Neural progenitor cell (in vitro differentiated cells): ENCODE results near the gene MTA2. TPM values are rescaled to one million over a fixed set of nuclear protein-coding genes. Genes with fewer than 3 reads are reported as not detected.
A peak's percentile ranks its signal among the peaks of the same experiment; 100 is the strongest.

Experiments used
- DNase-seq: peaks from one replicate; pipeline ENCODE4 v3.0.0-alpha.2; 2016; ENCODE audit warnings: low spot score
- H2AFZ ChIP-seq: fragments of 200-600 bp; sonication (generic); replicated peaks from 2 replicates; pipeline ENCODE4 v1.6.1; 2016; ENCODE audit warnings: antibody characterized with exemption
- H3F3A ChIP-seq: fragments of 200-600 bp; sonication (generic); 2 replicates; pipeline ENCODE4 v1.6.1; 2016; ENCODE audit warnings: antibody characterized with exemption, low read depth
- H3K27ac ChIP-seq: fragments of 200-600 bp; sonication (generic); 2 replicates; pipeline ENCODE4 v1.5.1; 2016; ENCODE audit warnings: mild to moderate bottlenecking
- H3K27me3 ChIP-seq: fragments of 200-600 bp; sonication (generic); 2 replicates; pipeline ENCODE4 v1.6.1; 2016; ENCODE audit warnings: mild to moderate bottlenecking, moderate library complexity
- H3K36me3 ChIP-seq: fragments of 200-600 bp; sonication (generic); 2 replicates; pipeline ENCODE4 v1.5.1; 2016
- H3K4me1 ChIP-seq: fragments of 200-600 bp; sonication (generic); 2 replicates; pipeline ENCODE4 v1.6.1; 2016; ENCODE audit warnings: mixed run types
- H3K4me2 ChIP-seq: fragments of 200-600 bp; sonication (generic); 2 replicates; pipeline ENCODE4 v1.6.1; 2016
- H3K4me3 ChIP-seq: fragments of 200-600 bp; sonication (generic); 2 replicates; pipeline ENCODE4 v1.5.1; 2016
- H3K79me2 ChIP-seq: fragments of 200-600 bp; sonication (generic); 2 replicates; pipeline ENCODE4 v1.6.1; 2016; ENCODE audit warnings: low read depth
- H3K9ac ChIP-seq: fragments of 200-600 bp; sonication (generic); 2 replicates; pipeline ENCODE4 v1.6.1; 2016
- H3K9me3 ChIP-seq: fragments of 200-600 bp; sonication (generic); 2 replicates; pipeline ENCODE4 v1.5.1; 2016; ENCODE audit warnings: low read depth
- H4K20me1 ChIP-seq: fragments of 200-600 bp; sonication (generic); 2 replicates; pipeline ENCODE4 v1.6.1; 2016; ENCODE audit warnings: low read depth
- H3K27ac Mint-ChIP-seq: 3 replicates; pipeline ENCODE4 v1.8.0; 2021; ENCODE audit warnings: mixed read lengths
- H3K27me3 Mint-ChIP-seq: 2 replicates; pipeline ENCODE4 v1.8.0; 2022; ENCODE audit warnings: low read depth, mild to moderate bottlenecking, inconsistent platforms, moderate library complexity, mixed read lengths; ENCODE audit not compliant: insufficient read depth
- H3K36me3 Mint-ChIP-seq: 3 replicates; pipeline ENCODE4 v1.8.0; 2021; ENCODE audit warnings: mixed read lengths
- H3K4me1 Mint-ChIP-seq: 3 replicates; pipeline ENCODE4 v1.8.0; 2021; ENCODE audit warnings: mixed read lengths
- H3K4me3 Mint-ChIP-seq: 3 replicates; pipeline ENCODE4 v1.8.0; 2021; ENCODE audit warnings: mild to moderate bottlenecking, moderate library complexity, mixed read lengths
- H3K9me3 Mint-ChIP-seq: 3 replicates; pipeline ENCODE4 v1.8.0; 2020; ENCODE audit warnings: mixed read lengths
- EZH2 ChIP-seq: fragments of 200-600 bp; sonication (generic); IDR thresholded peaks from 2 replicates; pipeline ENCODE4 v1.6.1; 2017; ENCODE audit warnings: antibody characterized with exemption, mild to moderate bottlenecking, moderate library complexity
- EZH2phosphoT487 ChIP-seq: fragments of 200-600 bp; sonication (generic); IDR thresholded peaks from 2 replicates; pipeline ENCODE4 v1.6.1; 2017; ENCODE audit warnings: antibody characterized with exemption
- total RNA-seq: library from RNA; depleted of rRNA; stranded (reverse); fragments of >200 nt; gene quantifications from 2 replicates; pipeline ENCODE4 v1.2.3, GENCODE V29; 2015; ENCODE audit warnings: low replicate concordance
- TF ChIP-seq, protein P1 (sequence below): fragments of 200-600 bp; sonication (generic); IDR thresholded peaks from 2 replicates; pipeline ENCODE4 v1.5.1; 2017; ENCODE audit warnings: antibody characterized with exemption, mild to moderate bottlenecking

MTA2 gene
- total RNA-seq, 1 donor from 2014 or later: 108 TPM

- H3K27ac ChIP-seq: no peak overlapping the region
- H3K27ac Mint-ChIP-seq: no peak overlapping the region
- H3K9ac ChIP-seq: no peak overlapping the region
- no peak overlapping the region for H2AFZ ChIP-seq
- peaks cover 59% of the 10 kb centered on the region for H3K79me2 ChIP-seq
- no peak overlapping the region for H3K4me2 ChIP-seq
- no peak overlapping the region for H3K4me3 ChIP-seq
- TF ChIP-seq EZH2phosphoT487: no peak
- TF ChIP-seq, protein P1, sequence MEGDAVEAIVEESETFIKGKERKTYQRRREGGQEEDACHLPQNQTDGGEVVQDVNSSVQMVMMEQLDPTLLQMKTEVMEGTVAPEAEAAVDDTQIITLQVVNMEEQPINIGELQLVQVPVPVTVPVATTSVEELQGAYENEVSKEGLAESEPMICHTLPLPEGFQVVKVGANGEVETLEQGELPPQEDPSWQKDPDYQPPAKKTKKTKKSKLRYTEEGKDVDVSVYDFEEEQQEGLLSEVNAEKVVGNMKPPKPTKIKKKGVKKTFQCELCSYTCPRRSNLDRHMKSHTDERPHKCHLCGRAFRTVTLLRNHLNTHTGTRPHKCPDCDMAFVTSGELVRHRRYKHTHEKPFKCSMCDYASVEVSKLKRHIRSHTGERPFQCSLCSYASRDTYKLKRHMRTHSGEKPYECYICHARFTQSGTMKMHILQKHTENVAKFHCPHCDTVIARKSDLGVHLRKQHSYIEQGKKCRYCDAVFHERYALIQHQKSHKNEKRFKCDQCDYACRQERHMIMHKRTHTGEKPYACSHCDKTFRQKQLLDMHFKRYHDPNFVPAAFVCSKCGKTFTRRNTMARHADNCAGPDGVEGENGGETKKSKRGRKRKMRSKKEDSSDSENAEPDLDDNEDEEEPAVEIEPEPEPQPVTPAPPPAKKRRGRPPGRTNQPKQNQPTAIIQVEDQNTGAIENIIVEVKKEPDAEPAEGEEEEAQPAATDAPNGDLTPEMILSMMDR: no peak
- TF ChIP-seq EZH2: no peak
- no peaks in the 10 kb centered on the region for H3K27me3 ChIP-seq
- no peaks in the 10 kb centered on the region for H3K36me3 ChIP-seq
- no peak overlapping the region for H3K4me3 Mint-ChIP-seq
- peaks cover 9% of the 10 kb centered on the region for H3K36me3 Mint-ChIP-seq
- H3K9me3 Mint-ChIP-seq: no peaks in the 10 kb centered on the region
- peaks cover 17% of the 10 kb centered on the region for H4K20me1 ChIP-seq
- peaks cover 8% of the 10 kb centered on the region for H3K27me3 Mint-ChIP-seq
- H3K4me1 Mint-ChIP-seq: peaks cover 25% of the 10 kb centered on the region
- DNase-seq: no peak
- no peaks in the 10 kb centered on the region for H3K9me3 ChIP-seq
- H3F3A ChIP-seq: peaks cover 24% of the 10 kb centered on the region
- peaks cover 6% of the 10 kb centered on the region for H3K4me1 ChIP-seq
These were observed 46.7 kb upstream of the MTA2 start for GRCh38 chr11:62648185-62648966.

DNA sequence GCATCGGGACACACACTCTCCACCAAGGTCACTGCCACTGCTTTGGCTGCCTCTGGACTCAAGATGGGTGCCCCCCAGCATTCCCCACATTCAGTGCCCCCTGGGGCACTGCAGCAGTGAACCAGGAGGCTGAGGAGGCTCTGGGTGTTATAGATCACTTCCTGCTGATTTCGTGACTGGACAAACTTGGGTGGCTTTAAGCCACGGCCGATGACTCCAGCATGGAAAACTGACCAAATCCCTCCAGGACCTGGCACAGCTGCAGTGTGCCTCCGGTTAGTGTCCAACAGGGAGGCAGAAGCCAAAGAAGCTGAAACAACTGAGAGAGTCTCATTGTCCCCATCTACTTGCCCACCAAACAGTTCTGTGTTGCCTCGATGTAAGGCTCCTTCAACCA is 45.9 kb upstream of the MTA2 start:
- Histone ChIP-seq H3K27me3 (no peaks in the 10 kb centered on the region), H2AFZ (no peak overlapping the region), H3F3A (peaks cover 18% of the 10 kb centered on the region), H3K4me3 (no peak overlapping the region), H4K20me1 (peaks cover 17% of the 10 kb centered on the region), H3K9ac (no peak overlapping the region), H3K4me2 (no peak overlapping the region), H3K4me1 (peaks cover 6% of the 10 kb centered on the region), H3K36me3 (no peaks in the 10 kb centered on the region), H3K27ac (no peak overlapping the region), H3K79me2 (peaks cover 62% of the 10 kb centered on the region), H3K9me3 (no peaks in the 10 kb centered on the region)
- Mint-ChIP-seq H3K4me3 (no peak overlapping the region), H3K4me1 (peaks cover 22% of the 10 kb centered on the region), H3K27me3 (peaks cover 8% of the 10 kb centered on the region), H3K36me3 (peaks cover 9% of the 10 kb centered on the region), H3K9me3 (no peaks in the 10 kb centered on the region), H3K27ac (no peak overlapping the region)
- TF ChIP-seq, protein P1: no peak
- TF ChIP-seq EZH2 (no peak), EZH2phosphoT487 (no peak)
- DNase-seq: no peak

GRCh38 chr11:62646825-62647608 is 45.4 kb upstream of the MTA2 start:
- Histone ChIP-seq H3K79me2 (peaks cover 62% of the 10 kb centered on the region), H3K27me3 (no peaks in the 10 kb centered on the region), H4K20me1 (peaks cover 17% of the 10 kb centered on the region), H3F3A (peaks cover 16% of the 10 kb centered on the region), H3K36me3 (no peaks in the 10 kb centered on the region), H2AFZ (no peak overlapping the region), H3K9me3 (no peaks in the 10 kb centered on the region), H3K9ac (no peak overlapping the region), H3K4me2 (peak overlapping the region; percentile 53), H3K27ac (no peak overlapping the region), H3K4me1 (peaks cover 6% of the 10 kb centered on the region), H3K4me3 (no peak overlapping the region)
- peaks cover 9% of the 10 kb centered on the region for H3K36me3 Mint-ChIP-seq
- H3K9me3 Mint-ChIP-seq: no peaks in the 10 kb centered on the region
- H3K4me1 Mint-ChIP-seq: peaks cover 18% of the 10 kb centered on the region
- DNase-seq: no peak
- peak overlapping the region; percentile 100 for H3K4me3 Mint-ChIP-seq
- peak overlapping the region; percentile 34 for H3K27ac Mint-ChIP-seq
- no peak for TF ChIP-seq EZH2
- peaks cover 8% of the 10 kb centered on the region for H3K27me3 Mint-ChIP-seq
